CD14-positive monocyte (primary cell): ENCODE measurements around the gene EFHB. TPM values are rescaled to one million over a fixed set of nuclear protein-coding genes. Genes with fewer than 3 reads are reported as not detected.
A peak's percentile ranks its signal among the peaks of the same experiment; 100 is the strongest.

Experiments used
- DNase-seq, 3 donors: peaks; one replicate each; pipeline ENCODE4 v3.0.0-alpha.2; 2011 to 2022
- H2AFZ ChIP-seq: 2 replicates; pipeline ENCODE4 v1.6.0; 2012; ENCODE audit warnings: mild to moderate bottlenecking, low read depth, low read length, inconsistent platforms; ENCODE audit not compliant: insufficient read depth, poor library complexity, severe bottlenecking
- H3K27ac ChIP-seq, 2 donors: 1 replicate in 1 of 2; 2 replicates in 1 of 2; pipeline ENCODE4 v1.5.1; 2012 to 2013; ENCODE audit warnings: low read length in 2 of 2, control low read depth in 1 of 2, inconsistent platforms in 1 of 2, low read depth in 1 of 2, mild to moderate bottlenecking in 1 of 2
- H3K27me3 ChIP-seq, 2 donors: one replicate each; pipeline versions ENCODE4 v1.6.0 to v1.6.1; 2011 to 2013; ENCODE audit warnings: low read length in 2 of 2; ENCODE audit not compliant: control insufficient read depth in 2 of 2, insufficient read depth in 2 of 2
- H3K36me3 ChIP-seq, 2 donors: replicated peaks in 1 of 2; 1 replicate in 1 of 2; 2 replicates in 1 of 2; pipeline versions ENCODE4 v1.5.1 to v1.6.1; 2012 to 2013; ENCODE audit warnings: low read length in 2 of 2, control low read depth in 1 of 2, inconsistent platforms in 1 of 2, mild to moderate bottlenecking in 1 of 2; ENCODE audit not compliant: insufficient read depth in 2 of 2, control insufficient read depth in 1 of 2
- H3K4me1 ChIP-seq, 2 donors: 1 replicate in 1 of 2; 2 replicates in 1 of 2; pipeline versions ENCODE4 v1.5.1 to v1.6.1; 2012 to 2013; ENCODE audit warnings: low read length in 2 of 2, control low read depth in 1 of 2, inconsistent platforms in 1 of 2, mild to moderate bottlenecking in 1 of 2, moderate library complexity in 1 of 2; ENCODE audit not compliant: insufficient read depth in 2 of 2, control insufficient read depth in 1 of 2
- H3K4me2 ChIP-seq: replicated peaks from 2 replicates; pipeline ENCODE3; 2012; ENCODE audit warnings: low read length, moderate library complexity, mild to moderate bottlenecking; ENCODE audit not compliant: poor library complexity, severe bottlenecking; ENCODE audit errors: extremely low read depth
- H3K4me3 ChIP-seq, 3 experiments: fragments of 200-600 bp in 1 of 3; sonication (generic) in 1 of 3; replicated peaks in 1 of 3; 1 replicate in 2 of 3; 2 replicates in 1 of 3; pipeline ENCODE4 v1.5.1; 2011 to 2013; ENCODE audit warnings: low read length in 3 of 3, mild to moderate bottlenecking in 3 of 3, control low read depth in 2 of 3, low read depth in 2 of 3, inconsistent platforms in 1 of 3, moderate library complexity in 1 of 3
- H3K79me2 ChIP-seq: 2 replicates; pipeline ENCODE4 v1.6.0; 2012; ENCODE audit warnings: mild to moderate bottlenecking, control low read depth, inconsistent platforms, low read length, moderate library complexity; ENCODE audit not compliant: insufficient read depth
- H3K9ac ChIP-seq: 2 replicates; pipeline ENCODE4 v1.6.0; 2017; ENCODE audit warnings: low read length, mild to moderate bottlenecking; ENCODE audit not compliant: insufficient read depth, poor library complexity, severe bottlenecking
- H3K9me3 ChIP-seq, 2 donors: replicated peaks in 1 of 2; 1 replicate in 1 of 2; 2 replicates in 1 of 2; pipeline versions ENCODE4 v1.5.1 to v1.6.1; 2012 to 2013; ENCODE audit warnings: low read length in 2 of 2, control low read depth in 1 of 2; ENCODE audit not compliant: control insufficient read depth in 1 of 2, insufficient read depth in 1 of 2
- H4K20me1 ChIP-seq: 2 replicates; pipeline ENCODE4 v1.6.0; 2012; ENCODE audit warnings: mild to moderate bottlenecking, low read length, control low read depth, moderate library complexity; ENCODE audit not compliant: insufficient read depth
- H3K27ac Mint-ChIP-seq, 7 donors: one replicate each; pipeline ENCODE4 v1.8.0; 2020; ENCODE audit warnings: mild to moderate bottlenecking in 7 of 7, mixed read lengths in 7 of 7, moderate library complexity in 6 of 7, inconsistent platforms in 2 of 7
- H3K27me3 Mint-ChIP-seq, 3 donors: one replicate each; pipeline ENCODE4 v1.8.0; 2021 to 2022; ENCODE audit warnings: low read depth in 3 of 3, mild to moderate bottlenecking in 3 of 3, mixed read lengths in 3 of 3, moderate library complexity in 3 of 3, inconsistent platforms in 1 of 3
- H3K36me3 Mint-ChIP-seq, 2 donors: one replicate each; pipeline ENCODE4 v1.8.0; 2020; ENCODE audit warnings: mixed read lengths in 2 of 2, inconsistent platforms in 1 of 2, mild to moderate bottlenecking in 1 of 2
- H3K4me1 Mint-ChIP-seq: one replicate; pipeline ENCODE4 v1.8.0; 2020; ENCODE audit warnings: mild to moderate bottlenecking, mixed read lengths
- H3K4me3 Mint-ChIP-seq, 2 donors: one replicate each; pipeline ENCODE4 v1.8.0; 2020; ENCODE audit warnings: mild to moderate bottlenecking in 2 of 2, mixed read lengths in 2 of 2, moderate library complexity in 1 of 2
- H3K9me3 Mint-ChIP-seq, 7 donors: one replicate each; pipeline ENCODE4 v1.8.0; 2020 to 2022; ENCODE audit warnings: mixed read lengths in 7 of 7, mild to moderate bottlenecking in 6 of 7, moderate library complexity in 6 of 7, inconsistent platforms in 2 of 7
- CTCF ChIP-seq: fragments of 200-600 bp; IDR thresholded peaks from one replicate; pipeline ENCODE4 v1.8.0; 2022; ENCODE audit warnings: antibody characterized with exemption, mild to moderate bottlenecking
- WGBS: methylation state at CpG from one replicate; pipeline ENCODE4 v1.1.5; 2013; ENCODE audit warnings: missing lambda C conversion rate; ENCODE audit not compliant: insufficient coverage; 5-methylcytosine and 5-hydroxymethylcytosine counted together
- intact Hi-C, 2 donors: fragments of 100-400 bp; cut with micrococcal nuclease; formaldehyde crosslinking; loops; one replicate each; pipeline versions ENCODE4 v1.15.0 to v1.15.1; 2023
- polyA plus RNA-seq, 3 donors: library from polyadenylated mRNA; depleted of rRNA in 1 of 3; unstranded in 2 of 3; stranded (reverse) in 1 of 3; fragments of 300-500 nt in 2 of 3; fragments of >200 nt in 1 of 3; fragmentation: Illumina TruSeq in 2 of 3; gene quantifications; 1 replicate in 2 of 3; 2 replicates in 1 of 3; pipeline ENCODE4 v1.2.3, GENCODE V29; 2012 to 2021

EFHB gene
- polyA plus RNA-seq, 3 donors: 0.16 to 0.80 (median 0.73) TPM

- peak overlapping the region in 2 of 7 donors; percentile 19 to 66 for H3K27ac Mint-ChIP-seq
- H3K4me3 Mint-ChIP-seq: no peak overlapping the region
- H3K4me2 ChIP-seq: no peak overlapping the region
- no peak overlapping the region for H3K27ac ChIP-seq
- H3K36me3 ChIP-seq: peaks cover 4 to 24% of the 10 kb centered on the region in 2 donors
- WGBS: no CpG with 5 or more reads among the region's 6 CpGs
- TF ChIP-seq CTCF: no peak
- H3K4me3 ChIP-seq: no peak overlapping the region
- H3K4me1 ChIP-seq: no peaks in the 10 kb centered on the region
- no peaks in the 10 kb centered on the region for H3K27me3 Mint-ChIP-seq
- peaks cover 16 to 51% of the 10 kb centered on the region in 2 donors for H3K36me3 Mint-ChIP-seq
- H3K9me3 Mint-ChIP-seq: no peaks in the 10 kb centered on the region
- H3K27me3 ChIP-seq: no peaks in the 10 kb centered on the region
- no peak overlapping the region for H2AFZ ChIP-seq
- H4K20me1 ChIP-seq: peaks cover 98% of the 10 kb centered on the region
- H3K9me3 ChIP-seq: no peaks in the 10 kb centered on the region
- no peak overlapping the region for H3K9ac ChIP-seq
- intact Hi-C loops: no loop called here
- no peak for DNase-seq
- H3K79me2 ChIP-seq: peaks cover 90% of the 10 kb centered on the region
- H3K4me1 Mint-ChIP-seq: peaks cover 3% of the 10 kb centered on the region
Observed at GRCh38 chr3:19967208-19967607, 33.2 kb upstream of the EFHB start.

GRCh38 chr3:19961960-19962359, 27.9 kb upstream of the EFHB start:
- intact Hi-C loops: no loop called here
- peaks cover 23 to 49% of the 10 kb centered on the region in 2 donors for H3K36me3 Mint-ChIP-seq
- H3K36me3 ChIP-seq: peaks cover 6 to 51% of the 10 kb centered on the region in 2 donors
- no peak for TF ChIP-seq CTCF
- H3K27me3 ChIP-seq: no peaks in the 10 kb centered on the region
- no peak overlapping the region for H2AFZ ChIP-seq
- peaks cover 100% of the 10 kb centered on the region for H4K20me1 ChIP-seq
- H3K27ac ChIP-seq: no peak overlapping the region
- peaks cover 8% of the 10 kb centered on the region for H3K4me1 Mint-ChIP-seq
- DNase-seq: no peak
- H3K4me1 ChIP-seq: no peaks in the 10 kb centered on the region
- H3K4me2 ChIP-seq: no peak overlapping the region
- no peak overlapping the region for H3K4me3 ChIP-seq
- H3K9ac ChIP-seq: no peak overlapping the region
- no peaks in the 10 kb centered on the region for H3K9me3 ChIP-seq
- H3K27ac Mint-ChIP-seq: peak overlapping the region in 1 of 7 donors; percentile 69
- no peaks in the 10 kb centered on the region for H3K9me3 Mint-ChIP-seq
- peaks cover 0 to 2% (median 0%) of the 10 kb centered on the region in 3 donors for H3K27me3 Mint-ChIP-seq
- no peak overlapping the region for H3K4me3 Mint-ChIP-seq
- 100% methylated on average over 2 of the region's 4 CpGs for WGBS
- peaks cover 95% of the 10 kb centered on the region for H3K79me2 ChIP-seq
